GM18870 (cell line): Measurements from ENCODE around the gene PTPN4.

Experiments used
- ATAC-seq: cut with Tn5 transposase; IDR thresholded peaks from one replicate; pipeline ENCODE4 v1.9.1; 2021; ENCODE audit warnings: moderate library complexity; ENCODE audit not compliant: unreplicated experiment

PTPN4 gene

GRCh38 chr2:119852214-119852613 lies 92.5 kb downstream of the PTPN4 start:
- no peak for ATAC-seq

- ATAC-seq, result no peak
Measured at GRCh38 chr2:119853777-119854399, 94.2 kb downstream of the PTPN4 start.

- ATAC-seq, result no peak
Measured at GRCh38 chr2:119856469-119856901, 96.8 kb downstream of the PTPN4 start.

- no peak for ATAC-seq
Measured at GRCh38 chr2:119857742-119858141, 98.0 kb downstream of the PTPN4 start.

- ATAC-seq, result no peak
Measured at GRCh38 chr2:119859528-119859927, 99.8 kb downstream of the PTPN4 start.

GRCh38 chr2:119860924-119861323 lies 101.2 kb downstream of the PTPN4 start:
- ATAC-seq, result no peak

- peak; percentile 90 for ATAC-seq
Measured at GRCh38 chr2:119862127-119862889, 102.6 kb downstream of the PTPN4 start.

GRCh38 chr2:119864318-119864717 lies 104.6 kb downstream of the PTPN4 start:
- ATAC-seq, result peak; percentile 40

- ATAC-seq, result no peak
Measured at GRCh38 chr2:119871725-119872124, 112.0 kb downstream of the PTPN4 start.

- no peak for ATAC-seq
Measured at GRCh38 chr2:119873350-119874315, 113.9 kb downstream of the PTPN4 start.

GRCh38 chr2:119879502-119879901 lies 119.8 kb downstream of the PTPN4 start:
- no peak for ATAC-seq

- ATAC-seq, result no peak
Measured at GRCh38 chr2:119888680-119889079, 129.0 kb downstream of the PTPN4 start.

GRCh38 chr2:119897736-119898395 lies 138.1 kb downstream of the PTPN4 start:
- no peak for ATAC-seq

GRCh38 chr2:119901013-119901412 lies 141.3 kb downstream of the PTPN4 start:
- no peak for ATAC-seq

GRCh38 chr2:119910566-119910965 lies 150.8 kb downstream of the PTPN4 start:
- ATAC-seq, result no peak

- no peak for ATAC-seq
Measured at GRCh38 chr2:119914266-119914665, 154.5 kb downstream of the PTPN4 start.

- no peak for ATAC-seq
Measured at GRCh38 chr2:119921825-119922224, 162.1 kb downstream of the PTPN4 start.

GRCh38 chr2:119922699-119923098 lies 163.0 kb downstream of the PTPN4 start:
- no peak for ATAC-seq

- ATAC-seq, result no peak
Measured at GRCh38 chr2:119929537-119929936, 169.8 kb downstream of the PTPN4 start.

- no peak for ATAC-seq
Measured at GRCh38 chr2:119932809-119933208, 173.1 kb downstream of the PTPN4 start.

- ATAC-seq, result no peak
Measured at GRCh38 chr2:119934319-119934718, 174.6 kb downstream of the PTPN4 start.
